K562 (cell line): ENCODE measurements around the gene KLK5. TPM values are rescaled to one million over a fixed set of nuclear protein-coding genes. Genes with fewer than 3 reads are reported as not detected.
A peak's percentile ranks its signal among the peaks of the same experiment; 100 is the strongest.

Experiments used
- ATAC-seq: fragments of 200-7000 bp; cut with Tn5 transposase; 3 replicates; pipeline ENCODE4 v1.9.1; 2020; ENCODE audit warnings: moderate library complexity
- BruUV-seq: library from RNA; stranded (reverse); fragments of 400-500 nt; replicated peaks from 2 replicates; lab custom pipeline; 2021; lab: Mats Ljungman, UMichigan
- CTCF ChIA-PET: fragments of 300-600 bp; formaldehyde crosslinking; extraction: SDS; loops from one replicate; lab custom pipeline; 2021; ENCODE audit warnings: low intra/inter-chr PET ratio; lab: Yijun Ruan, JAX
- POLR2A ChIA-PET: fragments of 300-600, 350-650 bp; sonication (Branson Sonifier 250); formaldehyde crosslinking; extraction: SDS; loops from one replicate; lab custom pipeline; 2021; ENCODE audit warnings: antibody characterized with exemption, inconsistent platforms; lab: Yijun Ruan, JAX
- DNase-seq, 4 experiments: peaks; one replicate each; pipeline versions ENCODE4 v3.0.0 to v3.0.0-alpha.2; 2011 to 2018; ENCODE audit warnings: low spot score in 3 of 4, mixed read lengths in 3 of 4; ENCODE audit errors: extremely low read depth in 1 of 4
- FAIRE-seq: peaks from 2 replicates; lab custom pipeline; 2011; peaks lifted over from hg19 to GRCh38; lab: Jason Lieb, UNC
- H2AFZ ChIP-seq: 2 replicates; pipeline ENCODE4 v1.6.0; 2011; ENCODE audit warnings: low read depth, low read length, control low read depth, inconsistent platforms
- H3K27ac ChIP-seq: fragments of 200-600 bp; 3 replicates; pipeline ENCODE4 v1.8.0; 2011; ENCODE audit warnings: low read depth, mild to moderate bottlenecking, control low read depth, inconsistent platforms, low read length, moderate library complexity, mixed read lengths; ENCODE audit errors: extremely low read depth
- H3K27me3 ChIP-seq, 2 experiments: fragments of 300-600 bp in 1 of 2; 2 replicates in 1 of 2; 3 replicates in 1 of 2; pipeline versions ENCODE4 v1.6.0 to v1.8.0; 2011; ENCODE audit warnings: inconsistent platforms in 2 of 2, low read length in 2 of 2, mild to moderate bottlenecking in 1 of 2, mixed read lengths in 1 of 2, moderate library complexity in 1 of 2; ENCODE audit not compliant: control insufficient read depth in 2 of 2, insufficient read depth in 2 of 2
- H3K36me3 ChIP-seq: fragments of 300-600 bp; 3 replicates; pipeline ENCODE4 v1.8.0; 2011; ENCODE audit warnings: mild to moderate bottlenecking, low read length, inconsistent platforms; ENCODE audit not compliant: control insufficient read depth, insufficient read depth
- H3K4me1 ChIP-seq, 2 experiments: fragments of 200-600 bp in 1 of 2; replicated peaks in 1 of 2; 2 replicates in 1 of 2; 3 replicates in 1 of 2; pipeline versions ENCODE4 v1.5.1 to v1.8.0; 2011; ENCODE audit warnings: inconsistent platforms in 2 of 2, low read length in 2 of 2, mild to moderate bottlenecking in 1 of 2, mixed read lengths in 1 of 2, moderate library complexity in 1 of 2; ENCODE audit not compliant: control insufficient read depth in 2 of 2, insufficient read depth in 2 of 2
- H3K4me2 ChIP-seq: 2 replicates; pipeline ENCODE4 v1.6.1; 2011; ENCODE audit warnings: low read length, control low read depth, inconsistent platforms, mixed read lengths; ENCODE audit not compliant: insufficient read depth
- H3K4me3 ChIP-seq: fragments of 200-600 bp; sonication (generic), shearing (Covaris generic); 2 replicates; pipeline ENCODE4 v1.5.1; 2016; ENCODE audit warnings: control low read depth, inconsistent platforms
- H3K79me2 ChIP-seq: fragments of 200-600 bp; 3 replicates; pipeline ENCODE4 v1.8.0; 2011; ENCODE audit warnings: low read length, inconsistent platforms; ENCODE audit not compliant: control insufficient read depth, insufficient read depth
- H3K9ac ChIP-seq, 2 experiments: 2 replicates each; pipeline versions ENCODE4 v1.6.0 to v1.6.1; 2011; ENCODE audit warnings: low read depth in 2 of 2, low read length in 2 of 2, control low read depth in 1 of 2, inconsistent platforms in 1 of 2, mild to moderate bottlenecking in 1 of 2, mixed read lengths in 1 of 2; ENCODE audit not compliant: insufficient read depth in 1 of 2
- H3K9me1 ChIP-seq: one replicate; pipeline ENCODE4 v1.6.0; 2011; ENCODE audit warnings: inconsistent platforms, mild to moderate bottlenecking, low read length, moderate library complexity; ENCODE audit not compliant: control insufficient read depth, insufficient read depth
- H3K9me3 ChIP-seq: replicated peaks from 2 replicates; pipeline ENCODE4 v1.5.1; 2011; ENCODE audit warnings: low read depth, low read length, inconsistent platforms; ENCODE audit not compliant: control insufficient read depth, insufficient read depth
- H4K20me1 ChIP-seq: replicated peaks from 2 replicates; pipeline ENCODE4 v1.6.1; 2011; ENCODE audit warnings: low read length, inconsistent platforms, mixed read lengths; ENCODE audit not compliant: control insufficient read depth, insufficient read depth
- WGBS: fragments of 100-300 bp; shearing (Covaris generic); methylation state at CpG from one replicate; pipeline ENCODE4 v1.1.6; 2016; ENCODE audit warnings: low coverage, mixed read lengths; ENCODE audit not compliant: insufficient coverage; ENCODE audit errors: missing lambda C conversion rate; 5-methylcytosine and 5-hydroxymethylcytosine counted together
- in situ Hi-C: fragments of 300-500 bp; cut with MboI; formaldehyde crosslinking; loops from 4 replicates; pipeline ENCODE4 v1.15.0; 2018; ENCODE audit warnings: inconsistent platforms, mixed read lengths
- intact Hi-C: fragments of 100-400 bp; cut with micrococcal nuclease; formaldehyde crosslinking; loops from 2 replicates; pipeline ENCODE4 v1.14.2; 2022
- polyA plus RNA-seq, 8 experiments: library from polyadenylated mRNA; depleted of rRNA in 4 of 8; stranded (reverse) in 5 of 8; unstranded in 3 of 8; fragments of >200 nt; fragmentation: Nextera tagmentation in 2 of 8; fragmentation: Illumina TruSeq in 1 of 8; extraction: Ambion mirVana in 2 of 8; extraction: Trizol in 1 of 8; gene quantifications; 2 replicates each; pipeline versions ENCODE4 v1.2.1 to v1.2.3, GENCODE V29; 2011 to 2014; ENCODE audit warnings: inconsistent platforms in 1 of 8, missing spikeins in 1 of 8
- total RNA-seq, 7 experiments: library from RNA; depleted of rRNA in 6 of 7; stranded (reverse); fragments of >200 nt in 6 of 7; fragmentation: Illumina TruSeq in 2 of 7; extraction: Trizol in 2 of 7; gene quantifications; 2 replicates each; pipeline versions ENCODE4 v1.2.1 to v1.2.3, GENCODE V29; 2011 to 2021; ENCODE audit warnings: low replicate concordance in 1 of 7
- TF ChIP-seq, protein P1 (sequence below): fragments of 450-650 bp; IDR thresholded peaks from 2 replicates; pipeline ENCODE4 v1.6.1; 2018; ENCODE audit not compliant: partially characterized antibody
- TF ChIP-seq, protein P2 (sequence below): fragments of 450-650 bp; IDR thresholded peaks from 2 replicates; pipeline ENCODE4 v1.6.1; 2016

The KLK5 gene
- total and polyA plus RNA-seq, 9 of the 15 experiments (the other 6 are each of a cell fraction or from before 2014, with no cell fraction given): not detected

DNA sequence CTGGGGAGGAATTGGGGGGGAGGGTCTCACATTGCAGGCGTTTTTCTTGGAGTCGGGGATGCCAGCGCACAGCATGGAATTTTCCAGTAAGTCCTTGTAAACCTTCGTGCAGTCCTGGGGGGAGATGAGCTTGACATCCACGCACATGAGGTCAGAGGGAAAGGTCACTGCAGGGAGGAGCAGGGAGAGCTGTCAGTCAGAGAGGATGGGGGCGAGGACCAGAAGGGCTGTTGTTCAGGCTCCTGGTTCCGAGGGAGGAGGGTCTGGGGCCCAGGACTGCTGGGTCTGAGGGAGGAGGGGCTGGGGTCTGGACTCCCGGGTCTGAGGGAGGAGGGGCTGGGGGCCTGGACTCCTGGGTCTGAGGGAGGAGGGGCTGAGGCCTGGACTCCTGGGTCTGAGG lies 26.9 kb upstream of the KLK5 start:
- in situ Hi-C loops: no loop called here
- no peak overlapping the region for H3K9ac ChIP-seq
- ChIA-PET CTCF (no interaction called here), POLR2A (no interaction called here)
- ATAC-seq (no peak), DNase-seq (no peak), FAIRE-seq (no peak)
- H2AFZ ChIP-seq: no peak overlapping the region
- TF ChIP-seq, protein P1, sequence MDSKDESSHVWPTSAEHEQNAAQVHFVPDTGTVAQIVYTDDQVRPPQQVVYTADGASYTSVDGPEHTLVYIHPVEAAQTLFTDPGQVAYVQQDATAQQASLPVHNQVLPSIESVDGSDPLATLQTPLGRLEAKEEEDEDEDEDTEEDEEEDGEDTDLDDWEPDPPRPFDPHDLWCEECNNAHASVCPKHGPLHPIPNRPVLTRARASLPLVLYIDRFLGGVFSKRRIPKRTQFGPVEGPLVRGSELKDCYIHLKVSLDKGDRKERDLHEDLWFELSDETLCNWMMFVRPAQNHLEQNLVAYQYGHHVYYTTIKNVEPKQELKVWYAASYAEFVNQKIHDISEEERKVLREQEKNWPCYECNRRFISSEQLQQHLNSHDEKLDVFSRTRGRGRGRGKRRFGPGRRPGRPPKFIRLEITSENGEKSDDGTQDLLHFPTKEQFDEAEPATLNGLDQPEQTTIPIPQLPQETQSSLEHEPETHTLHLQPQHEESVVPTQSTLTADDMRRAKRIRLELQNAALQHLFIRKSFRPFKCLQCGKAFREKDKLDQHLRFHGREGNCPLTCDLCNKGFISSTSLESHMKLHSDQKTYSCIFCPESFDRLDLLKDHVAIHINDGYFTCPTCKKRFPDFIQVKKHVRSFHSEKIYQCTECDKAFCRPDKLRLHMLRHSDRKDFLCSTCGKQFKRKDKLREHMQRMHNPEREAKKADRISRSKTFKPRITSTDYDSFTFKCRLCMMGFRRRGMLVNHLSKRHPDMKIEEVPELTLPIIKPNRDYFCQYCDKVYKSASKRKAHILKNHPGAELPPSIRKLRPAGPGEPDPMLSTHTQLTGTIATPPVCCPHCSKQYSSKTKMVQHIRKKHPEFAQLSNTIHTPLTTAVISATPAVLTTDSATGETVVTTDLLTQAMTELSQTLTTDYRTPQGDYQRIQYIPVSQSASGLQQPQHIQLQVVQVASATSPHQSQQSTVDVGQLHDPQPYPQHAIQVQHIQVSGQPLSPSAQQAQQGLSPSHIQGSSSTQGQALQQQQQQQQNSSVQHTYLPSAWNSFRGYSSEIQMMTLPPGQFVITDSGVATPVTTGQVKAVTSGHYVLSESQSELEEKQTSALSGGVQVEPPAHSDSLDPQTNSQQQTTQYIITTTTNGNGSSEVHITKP: no peak
- TF ChIP-seq, protein P2, sequence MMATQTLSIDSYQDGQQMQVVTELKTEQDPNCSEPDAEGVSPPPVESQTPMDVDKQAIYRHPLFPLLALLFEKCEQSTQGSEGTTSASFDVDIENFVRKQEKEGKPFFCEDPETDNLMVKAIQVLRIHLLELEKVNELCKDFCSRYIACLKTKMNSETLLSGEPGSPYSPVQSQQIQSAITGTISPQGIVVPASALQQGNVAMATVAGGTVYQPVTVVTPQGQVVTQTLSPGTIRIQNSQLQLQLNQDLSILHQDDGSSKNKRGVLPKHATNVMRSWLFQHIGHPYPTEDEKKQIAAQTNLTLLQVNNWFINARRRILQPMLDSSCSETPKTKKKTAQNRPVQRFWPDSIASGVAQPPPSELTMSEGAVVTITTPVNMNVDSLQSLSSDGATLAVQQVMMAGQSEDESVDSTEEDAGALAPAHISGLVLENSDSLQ: peak; percentile 60
- H3K4me1 ChIP-seq: peaks cover 0 to 3% of the 10 kb centered on the region in 2 experiments; a peak in 1 of 5 replicates
- H3K9me1 ChIP-seq: no peaks in the 10 kb centered on the region
- no peaks in the 10 kb centered on the region for H3K9me3 ChIP-seq
- intact Hi-C loops: no loop called here
- no peak overlapping the region for H3K4me3 ChIP-seq
- no peak overlapping the region for H3K4me2 ChIP-seq
- BruUV-seq: no TSS peak
- WGBS: 3% methylated on average over 7 of the region's 8 CpGs
- H3K79me2 ChIP-seq: no peaks in the 10 kb centered on the region
- no peak overlapping the region for H3K27ac ChIP-seq
- H4K20me1 ChIP-seq: no peaks in the 10 kb centered on the region
- peaks cover 5 to 19% of the 10 kb centered on the region in 2 experiments; a peak in 3 of 5 replicates for H3K27me3 ChIP-seq
- no peaks in the 10 kb centered on the region for H3K36me3 ChIP-seq
